HEK293 (cell line): ENCODE data around the gene CFL1.

Experiments
- CTCF ChIA-PET: fragments of 350-600 bp; formaldehyde crosslinking; extraction: SDS; loops from one replicate; lab custom pipeline; 2021; ENCODE audit warnings: antibody characterized with exemption; lab: Yijun Ruan, JAX
- POLR2A ChIA-PET: fragments of 300-600 bp; formaldehyde crosslinking; extraction: SDS; loops from one replicate; lab custom pipeline; 2020; ENCODE audit warnings: antibody characterized with exemption, inconsistent platforms; lab: Yijun Ruan, JAX
- H3K27ac ChIP-seq: fragments of 200-500 bp; sonication (Bioruptor generic); 2 replicates; pipeline ENCODE4 v1.5.1; 2014; ENCODE audit warnings: low read depth, low read length, control low read depth, inconsistent platforms; ENCODE audit errors: extremely low read depth
- H3K36me3 ChIP-seq, 2 experiments: fragments of 200-500 bp in 1 of 2; sonication (Bioruptor generic) in 1 of 2; 1 replicate in 1 of 2; 2 replicates in 1 of 2; pipeline ENCODE4 v1.5.1; 2014 to 2017; ENCODE audit warnings: inconsistent platforms in 2 of 2, low read length in 2 of 2; ENCODE audit not compliant: control insufficient read depth in 2 of 2, insufficient read depth in 1 of 2
- H3K4me1 ChIP-seq: fragments of 200-500 bp; sonication (Bioruptor generic); 2 replicates; pipeline ENCODE4 v1.5.1; 2014; ENCODE audit warnings: mild to moderate bottlenecking, low read length, inconsistent platforms; ENCODE audit not compliant: control insufficient read depth, insufficient read depth
- H3K4me3 ChIP-seq: 2 replicates; pipeline ENCODE4 v1.5.1; 2011; ENCODE audit warnings: low read depth, mild to moderate bottlenecking, control low read depth, low read length, moderate library complexity
- H3K9me3 ChIP-seq: fragments of 200-500 bp; sonication (Bioruptor generic); 2 replicates; pipeline ENCODE4 v1.5.1; 2014; ENCODE audit warnings: low read depth, low read length, inconsistent platforms; ENCODE audit not compliant: control insufficient read depth, insufficient read depth
- BCL11A ChIP-seq: fragments of 450-650 bp; formaldehyde crosslinking; IDR thresholded peaks from 2 replicates; pipeline ENCODE4 v1.5.1; 2016; ENCODE audit warnings: low read depth, missing biosample characterization, missing genetic modification characterization
- IKZF3 ChIP-seq: fragments of 450-650 bp; IDR thresholded peaks from 2 replicates; pipeline ENCODE4 v1.5.0; 2018; ENCODE audit warnings: missing biosample characterization, mild to moderate bottlenecking, missing genetic modification characterization, moderate library complexity
- OVOL3 ChIP-seq: fragments of 450-650 bp; formaldehyde crosslinking; IDR thresholded peaks from 2 replicates; pipeline ENCODE4 v1.5.1; 2016; ENCODE audit warnings: missing biosample characterization, missing genetic modification characterization
- RBAK ChIP-seq: fragments of 450-650 bp; formaldehyde crosslinking; IDR thresholded peaks from 2 replicates; pipeline ENCODE4 v1.5.1; 2016; ENCODE audit warnings: missing biosample characterization, missing genetic modification characterization
- SP2 ChIP-seq: fragments of 450-650 bp; formaldehyde crosslinking; IDR thresholded peaks from 2 replicates; pipeline ENCODE4 v1.5.1; 2016; ENCODE audit warnings: missing biosample characterization, missing genetic modification characterization
- ZBTB1 ChIP-seq: fragments of 450-650 bp; formaldehyde crosslinking; IDR thresholded peaks from 2 replicates; pipeline ENCODE4 v1.5.1; 2016; ENCODE audit warnings: missing biosample characterization, missing genetic modification characterization
- ZNF146 ChIP-seq: fragments of 450-650 bp; formaldehyde crosslinking; IDR thresholded peaks from 2 replicates; pipeline ENCODE4 v1.5.1; 2016; ENCODE audit warnings: missing biosample characterization, missing genetic modification characterization
- ZNF223 ChIP-seq: fragments of 450-650 bp; formaldehyde crosslinking; IDR thresholded peaks from 2 replicates; pipeline ENCODE4 v1.5.1; 2016; ENCODE audit warnings: missing biosample characterization, missing genetic modification characterization
- ZNF404 ChIP-seq: fragments of 450-650 bp; formaldehyde crosslinking; IDR thresholded peaks from 2 replicates; pipeline ENCODE4 v1.5.1; 2017; ENCODE audit warnings: missing biosample characterization, missing genetic modification characterization
- ZNF433 ChIP-seq: fragments of 450-650 bp; formaldehyde crosslinking; IDR thresholded peaks from 2 replicates; pipeline ENCODE4 v1.5.1; 2016; ENCODE audit warnings: missing biosample characterization, missing genetic modification characterization, low read depth
- ZNF521 ChIP-seq: fragments of 450-650 bp; formaldehyde crosslinking; IDR thresholded peaks from 2 replicates; pipeline ENCODE4 v1.5.1; 2017; ENCODE audit warnings: missing biosample characterization, mild to moderate bottlenecking, missing genetic modification characterization
- ZNF777 ChIP-seq: fragments of 450-650 bp; formaldehyde crosslinking; IDR thresholded peaks from 2 replicates; pipeline ENCODE4 v1.5.1; 2017; ENCODE audit warnings: missing biosample characterization, missing genetic modification characterization, borderline replicate concordance
- ZNF791 ChIP-seq: fragments of 450-650 bp; formaldehyde crosslinking; IDR thresholded peaks from 2 replicates; pipeline ENCODE4 v1.5.1; 2016; ENCODE audit warnings: missing biosample characterization, missing genetic modification characterization
- ZSCAN23 ChIP-seq: fragments of 450-650 bp; formaldehyde crosslinking; IDR thresholded peaks from 2 replicates; pipeline ENCODE4 v1.5.1; 2016; ENCODE audit warnings: missing biosample characterization, missing genetic modification characterization
- TF ChIP-seq, protein P1 (sequence below): fragments of 450-650 bp; formaldehyde crosslinking; IDR thresholded peaks from 2 replicates; pipeline ENCODE4 v1.5.1; 2016; ENCODE audit warnings: missing biosample characterization, missing genetic modification characterization
- TF ChIP-seq, protein P2 (sequence below): fragments of 450-650 bp; formaldehyde crosslinking; IDR thresholded peaks from 2 replicates; pipeline ENCODE4 v1.5.1; 2017; ENCODE audit warnings: missing biosample characterization, missing genetic modification characterization
- TF ChIP-seq, protein P3 (sequence below): fragments of 450-650 bp; formaldehyde crosslinking; IDR thresholded peaks from 2 replicates; pipeline ENCODE4 v1.5.1; 2016; ENCODE audit warnings: missing biosample characterization, missing genetic modification characterization
- TF ChIP-seq, protein P4 (sequence below): fragments of 450-650 bp; formaldehyde crosslinking; conservative IDR thresholded peaks from 2 replicates; pipeline ENCODE4 v1.5.1; 2016; ENCODE audit warnings: low read depth, missing biosample characterization, missing genetic modification characterization
- TF ChIP-seq, protein P5 (sequence below): fragments of 450-650 bp; formaldehyde crosslinking; IDR thresholded peaks from 2 replicates; pipeline ENCODE4 v1.5.1; 2016; ENCODE audit warnings: missing biosample characterization, missing genetic modification characterization

The CFL1 gene

DNA sequence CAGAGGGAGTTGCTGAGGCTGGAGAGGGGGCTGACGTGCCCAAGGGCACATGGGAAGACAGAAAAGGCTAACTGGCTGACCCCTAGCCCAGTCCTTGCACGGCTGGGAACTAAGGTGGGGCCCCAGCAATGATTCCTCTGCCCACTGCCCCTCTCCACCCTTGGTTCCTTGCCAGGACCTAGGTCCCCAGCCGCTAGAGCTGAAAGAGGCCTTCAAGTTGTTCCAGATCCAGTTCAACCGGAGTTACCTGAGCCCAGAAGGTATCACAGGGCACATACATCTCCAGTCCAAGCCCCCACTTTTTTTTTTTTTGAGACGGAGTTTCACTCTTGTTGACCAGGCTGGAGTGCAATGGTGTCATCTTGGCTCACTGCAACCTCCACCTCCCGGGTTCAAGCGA is 22.0 kb upstream of the CFL1 start:
- CTCF ChIA-PET: interaction anchor here (1.4 kb wide), 1 partner anchor 8 kb away, joined by 4 read pairs; the partner anchor contains the start of gene FIBP
- no peak for TF ChIP-seq IKZF3 (tag by site-specific recombination)
- no peak for TF ChIP-seq OVOL3 (tag by site-specific recombination)
- no peak for TF ChIP-seq ZNF777 (tag by site-specific recombination)
- TF ChIP-seq BCL11A: no peak
- TF ChIP-seq, protein P1, sequence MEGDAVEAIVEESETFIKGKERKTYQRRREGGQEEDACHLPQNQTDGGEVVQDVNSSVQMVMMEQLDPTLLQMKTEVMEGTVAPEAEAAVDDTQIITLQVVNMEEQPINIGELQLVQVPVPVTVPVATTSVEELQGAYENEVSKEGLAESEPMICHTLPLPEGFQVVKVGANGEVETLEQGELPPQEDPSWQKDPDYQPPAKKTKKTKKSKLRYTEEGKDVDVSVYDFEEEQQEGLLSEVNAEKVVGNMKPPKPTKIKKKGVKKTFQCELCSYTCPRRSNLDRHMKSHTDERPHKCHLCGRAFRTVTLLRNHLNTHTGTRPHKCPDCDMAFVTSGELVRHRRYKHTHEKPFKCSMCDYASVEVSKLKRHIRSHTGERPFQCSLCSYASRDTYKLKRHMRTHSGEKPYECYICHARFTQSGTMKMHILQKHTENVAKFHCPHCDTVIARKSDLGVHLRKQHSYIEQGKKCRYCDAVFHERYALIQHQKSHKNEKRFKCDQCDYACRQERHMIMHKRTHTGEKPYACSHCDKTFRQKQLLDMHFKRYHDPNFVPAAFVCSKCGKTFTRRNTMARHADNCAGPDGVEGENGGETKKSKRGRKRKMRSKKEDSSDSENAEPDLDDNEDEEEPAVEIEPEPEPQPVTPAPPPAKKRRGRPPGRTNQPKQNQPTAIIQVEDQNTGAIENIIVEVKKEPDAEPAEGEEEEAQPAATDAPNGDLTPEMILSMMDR (tag by site-specific recombination): no peak
- TF ChIP-seq RBAK (tag by site-specific recombination): no peak
- TF ChIP-seq ZNF433 (tag by site-specific recombination): no peak
- TF ChIP-seq ZNF404: no peak
- no peak for TF ChIP-seq ZNF223 (tag by site-specific recombination)
- TF ChIP-seq, protein P2, sequence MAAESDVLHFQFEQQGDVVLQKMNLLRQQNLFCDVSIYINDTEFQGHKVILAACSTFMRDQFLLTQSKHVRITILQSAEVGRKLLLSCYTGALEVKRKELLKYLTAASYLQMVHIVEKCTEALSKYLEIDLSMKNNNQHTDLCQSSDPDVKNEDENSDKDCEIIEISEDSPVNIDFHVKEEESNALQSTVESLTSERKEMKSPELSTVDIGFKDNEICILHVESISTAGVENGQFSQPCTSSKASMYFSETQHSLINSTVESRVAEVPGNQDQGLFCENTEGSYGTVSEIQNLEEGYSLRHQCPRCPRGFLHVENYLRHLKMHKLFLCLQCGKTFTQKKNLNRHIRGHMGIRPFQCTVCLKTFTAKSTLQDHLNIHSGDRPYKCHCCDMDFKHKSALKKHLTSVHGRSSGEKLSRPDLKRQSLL: no peak
- TF ChIP-seq ZBTB1 (tag by site-specific recombination): no peak
- TF ChIP-seq, protein P3, sequence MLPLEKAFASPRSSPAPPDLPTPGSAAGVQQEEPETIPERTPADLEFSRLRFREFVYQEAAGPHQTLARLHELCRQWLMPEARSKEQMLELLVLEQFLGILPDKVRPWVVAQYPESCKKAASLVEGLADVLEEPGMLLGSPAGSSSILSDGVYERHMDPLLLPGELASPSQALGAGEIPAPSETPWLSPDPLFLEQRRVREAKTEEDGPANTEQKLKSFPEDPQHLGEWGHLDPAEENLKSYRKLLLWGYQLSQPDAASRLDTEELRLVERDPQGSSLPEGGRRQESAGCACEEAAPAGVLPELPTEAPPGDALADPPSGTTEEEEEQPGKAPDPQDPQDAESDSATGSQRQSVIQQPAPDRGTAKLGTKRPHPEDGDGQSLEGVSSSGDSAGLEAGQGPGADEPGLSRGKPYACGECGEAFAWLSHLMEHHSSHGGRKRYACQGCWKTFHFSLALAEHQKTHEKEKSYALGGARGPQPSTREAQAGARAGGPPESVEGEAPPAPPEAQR (tag by site-specific recombination): no peak
- TF ChIP-seq, protein P4, sequence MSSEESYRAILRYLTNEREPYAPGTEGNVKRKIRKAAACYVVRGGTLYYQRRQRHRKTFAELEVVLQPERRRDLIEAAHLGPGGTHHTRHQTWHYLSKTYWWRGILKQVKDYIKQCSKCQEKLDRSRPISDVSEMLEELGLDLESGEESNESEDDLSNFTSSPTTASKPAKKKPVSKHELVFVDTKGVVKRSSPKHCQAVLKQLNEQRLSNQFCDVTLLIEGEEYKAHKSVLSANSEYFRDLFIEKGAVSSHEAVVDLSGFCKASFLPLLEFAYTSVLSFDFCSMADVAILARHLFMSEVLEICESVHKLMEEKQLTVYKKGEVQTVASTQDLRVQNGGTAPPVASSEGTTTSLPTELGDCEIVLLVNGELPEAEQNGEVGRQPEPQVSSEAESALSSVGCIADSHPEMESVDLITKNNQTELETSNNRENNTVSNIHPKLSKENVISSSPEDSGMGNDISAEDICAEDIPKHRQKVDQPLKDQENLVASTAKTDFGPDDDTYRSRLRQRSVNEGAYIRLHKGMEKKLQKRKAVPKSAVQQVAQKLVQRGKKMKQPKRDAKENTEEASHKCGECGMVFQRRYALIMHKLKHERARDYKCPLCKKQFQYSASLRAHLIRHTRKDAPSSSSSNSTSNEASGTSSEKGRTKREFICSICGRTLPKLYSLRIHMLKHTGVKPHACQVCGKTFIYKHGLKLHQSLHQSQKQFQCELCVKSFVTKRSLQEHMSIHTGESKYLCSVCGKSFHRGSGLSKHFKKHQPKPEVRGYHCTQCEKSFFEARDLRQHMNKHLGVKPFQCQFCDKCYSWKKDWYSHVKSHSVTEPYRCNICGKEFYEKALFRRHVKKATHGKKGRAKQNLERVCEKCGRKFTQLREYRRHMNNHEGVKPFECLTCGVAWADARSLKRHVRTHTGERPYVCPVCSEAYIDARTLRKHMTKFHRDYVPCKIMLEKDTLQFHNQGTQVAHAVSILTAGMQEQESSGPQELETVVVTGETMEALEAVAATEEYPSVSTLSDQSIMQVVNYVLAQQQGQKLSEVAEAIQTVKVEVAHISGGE (tag by site-specific recombination): no peak
- no peak for TF ChIP-seq ZNF791
- TF ChIP-seq, protein P5, sequence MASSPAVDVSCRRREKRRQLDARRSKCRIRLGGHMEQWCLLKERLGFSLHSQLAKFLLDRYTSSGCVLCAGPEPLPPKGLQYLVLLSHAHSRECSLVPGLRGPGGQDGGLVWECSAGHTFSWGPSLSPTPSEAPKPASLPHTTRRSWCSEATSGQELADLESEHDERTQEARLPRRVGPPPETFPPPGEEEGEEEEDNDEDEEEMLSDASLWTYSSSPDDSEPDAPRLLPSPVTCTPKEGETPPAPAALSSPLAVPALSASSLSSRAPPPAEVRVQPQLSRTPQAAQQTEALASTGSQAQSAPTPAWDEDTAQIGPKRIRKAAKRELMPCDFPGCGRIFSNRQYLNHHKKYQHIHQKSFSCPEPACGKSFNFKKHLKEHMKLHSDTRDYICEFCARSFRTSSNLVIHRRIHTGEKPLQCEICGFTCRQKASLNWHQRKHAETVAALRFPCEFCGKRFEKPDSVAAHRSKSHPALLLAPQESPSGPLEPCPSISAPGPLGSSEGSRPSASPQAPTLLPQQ: no peak
- TF ChIP-seq ZNF146: no peak
- no peak for TF ChIP-seq SP2 (tag by site-specific recombination)
- no peak for TF ChIP-seq ZNF521 (tag by site-specific recombination)
- TF ChIP-seq ZSCAN23: no peak
- H3K9me3 ChIP-seq: no peaks in the 10 kb centered on the region
- no peak overlapping the region for H3K4me3 ChIP-seq
- POLR2A ChIA-PET: interaction anchor here (0.9 to 1.7 kb wide), 4 partner anchors 8 to 19 kb away, joined by 4 to 7 read pairs (median 6); partner anchors contain the start of gene FIBP
- no peak overlapping the region for H3K27ac ChIP-seq
- H3K36me3 ChIP-seq: peaks cover 0 to 32% of the 10 kb centered on the region in 2 experiments; a peak in 1 of 3 replicates
- H3K4me1 ChIP-seq: no peaks in the 10 kb centered on the region
